ENCODE results near the gene STARD13.

DNA sequence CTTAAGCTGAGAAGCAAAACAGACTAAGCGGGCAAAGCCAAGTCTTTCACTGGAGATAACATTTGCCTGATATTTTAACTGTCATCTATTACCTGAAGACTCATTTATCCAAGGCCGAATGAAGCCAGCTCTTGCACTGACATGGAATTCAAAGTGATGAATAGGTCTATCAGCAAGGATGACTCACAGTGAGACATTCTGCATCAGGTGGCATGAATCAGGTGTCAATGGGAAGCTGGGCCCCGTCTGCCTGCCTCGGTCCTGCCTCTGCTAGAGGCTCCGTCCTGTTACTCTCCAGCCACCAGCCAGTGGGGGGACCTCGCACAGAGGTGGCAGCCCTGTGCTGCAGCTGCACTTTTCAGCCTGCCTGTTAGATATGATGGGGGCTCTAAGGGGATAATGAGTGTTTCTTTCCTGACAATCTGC lies 23.5 kb downstream of the STARD13 start:
- TF ChIP-seq EZH2 (IDR thresholded peaks at IDR 0.05; ENCODE audit: borderline replicate concordance, insufficient read depth, low read depth, low read length, poor library complexity, severe bottlenecking), result no peak
- TF ChIP-seq, protein P1, sequence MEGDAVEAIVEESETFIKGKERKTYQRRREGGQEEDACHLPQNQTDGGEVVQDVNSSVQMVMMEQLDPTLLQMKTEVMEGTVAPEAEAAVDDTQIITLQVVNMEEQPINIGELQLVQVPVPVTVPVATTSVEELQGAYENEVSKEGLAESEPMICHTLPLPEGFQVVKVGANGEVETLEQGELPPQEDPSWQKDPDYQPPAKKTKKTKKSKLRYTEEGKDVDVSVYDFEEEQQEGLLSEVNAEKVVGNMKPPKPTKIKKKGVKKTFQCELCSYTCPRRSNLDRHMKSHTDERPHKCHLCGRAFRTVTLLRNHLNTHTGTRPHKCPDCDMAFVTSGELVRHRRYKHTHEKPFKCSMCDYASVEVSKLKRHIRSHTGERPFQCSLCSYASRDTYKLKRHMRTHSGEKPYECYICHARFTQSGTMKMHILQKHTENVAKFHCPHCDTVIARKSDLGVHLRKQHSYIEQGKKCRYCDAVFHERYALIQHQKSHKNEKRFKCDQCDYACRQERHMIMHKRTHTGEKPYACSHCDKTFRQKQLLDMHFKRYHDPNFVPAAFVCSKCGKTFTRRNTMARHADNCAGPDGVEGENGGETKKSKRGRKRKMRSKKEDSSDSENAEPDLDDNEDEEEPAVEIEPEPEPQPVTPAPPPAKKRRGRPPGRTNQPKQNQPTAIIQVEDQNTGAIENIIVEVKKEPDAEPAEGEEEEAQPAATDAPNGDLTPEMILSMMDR (IDR thresholded peaks at IDR 0.05), result no peak

All from B cell (primary cell).